Parathyroid adenoma (tissue), 2 donors: Measurements from ENCODE around the gene TMEM60.

Experiments
- H2AFZ ChIP-seq: fragments of 300-600 bp; sonication (generic); one replicate; pipeline ENCODE4 v1.7.0; 2017; ENCODE audit warnings: antibody characterized with exemption, mild to moderate bottlenecking
- H3K27ac ChIP-seq: fragments of 300-600 bp; sonication (generic); one replicate; pipeline ENCODE4 v1.7.0; 2017
- H3K27me3 ChIP-seq: fragments of 300-600 bp; sonication (generic); one replicate; pipeline ENCODE4 v1.7.0; 2017; ENCODE audit warnings: low read length; ENCODE audit not compliant: control insufficient read depth, insufficient read depth
- H3K36me3 ChIP-seq: fragments of 300-600 bp; sonication (generic); one replicate; pipeline ENCODE4 v1.7.0; 2017; ENCODE audit warnings: low read length; ENCODE audit not compliant: control insufficient read depth, insufficient read depth
- H3K4me1 ChIP-seq: fragments of 300-600 bp; sonication (generic); one replicate; pipeline ENCODE4 v1.7.0; 2017; ENCODE audit warnings: control low read depth
- H3K4me2 ChIP-seq: fragments of 300-600 bp; sonication (generic); one replicate; pipeline ENCODE4 v1.7.0; 2017; ENCODE audit warnings: low read length
- H3K4me3 ChIP-seq: fragments of 300-600 bp; sonication (generic); one replicate; pipeline ENCODE4 v1.7.0; 2017; ENCODE audit warnings: low read depth, low read length
- H3K79me2 ChIP-seq: fragments of 300-600 bp; sonication (generic); one replicate; pipeline ENCODE4 v1.7.0; 2017; ENCODE audit warnings: control low read depth
- H3K9ac ChIP-seq: fragments of 300-600 bp; sonication (generic); one replicate; pipeline ENCODE4 v1.7.0; 2017; ENCODE audit warnings: mild to moderate bottlenecking
- H3K9me3 ChIP-seq: fragments of 300-600 bp; sonication (generic); one replicate; pipeline ENCODE4 v1.7.0; 2017; ENCODE audit warnings: low read length; ENCODE audit not compliant: control insufficient read depth
- TF ChIP-seq, protein P1 (sequence below): fragments of 300-600 bp; sonication (generic); IDR thresholded peaks from one replicate; pipeline ENCODE4 v1.7.0; 2017; ENCODE audit warnings: antibody characterized with exemption, mild to moderate bottlenecking
- donor health status: primary hyperparathyroidism.

The TMEM60 gene

DNA sequence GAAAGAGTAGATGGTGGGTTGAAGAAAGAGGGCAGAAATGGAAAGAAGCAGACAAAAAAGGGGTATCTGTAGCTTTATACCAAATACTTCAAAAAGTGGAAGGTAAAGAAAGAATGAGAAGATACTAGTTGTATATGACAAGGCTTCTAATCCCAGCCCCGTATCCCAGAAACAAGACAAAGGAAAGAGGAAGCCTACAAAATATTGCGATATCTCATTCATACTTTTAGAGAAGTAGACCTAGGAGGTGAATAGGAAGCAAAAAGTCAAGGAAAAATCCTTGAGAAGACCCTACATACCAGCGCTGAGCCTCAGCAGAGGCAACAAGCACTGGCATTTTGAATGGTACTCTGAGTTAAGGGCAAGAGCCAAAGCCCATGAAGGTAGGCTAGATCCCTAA lies 26.9 kb upstream of the TMEM60 start:
- no peaks in the 10 kb centered on the region for H3K9me3 ChIP-seq
- H3K4me3 ChIP-seq: no peak overlapping the region
- no peak overlapping the region for H3K27ac ChIP-seq
- no peak overlapping the region for H2AFZ ChIP-seq
- TF ChIP-seq, protein P1, sequence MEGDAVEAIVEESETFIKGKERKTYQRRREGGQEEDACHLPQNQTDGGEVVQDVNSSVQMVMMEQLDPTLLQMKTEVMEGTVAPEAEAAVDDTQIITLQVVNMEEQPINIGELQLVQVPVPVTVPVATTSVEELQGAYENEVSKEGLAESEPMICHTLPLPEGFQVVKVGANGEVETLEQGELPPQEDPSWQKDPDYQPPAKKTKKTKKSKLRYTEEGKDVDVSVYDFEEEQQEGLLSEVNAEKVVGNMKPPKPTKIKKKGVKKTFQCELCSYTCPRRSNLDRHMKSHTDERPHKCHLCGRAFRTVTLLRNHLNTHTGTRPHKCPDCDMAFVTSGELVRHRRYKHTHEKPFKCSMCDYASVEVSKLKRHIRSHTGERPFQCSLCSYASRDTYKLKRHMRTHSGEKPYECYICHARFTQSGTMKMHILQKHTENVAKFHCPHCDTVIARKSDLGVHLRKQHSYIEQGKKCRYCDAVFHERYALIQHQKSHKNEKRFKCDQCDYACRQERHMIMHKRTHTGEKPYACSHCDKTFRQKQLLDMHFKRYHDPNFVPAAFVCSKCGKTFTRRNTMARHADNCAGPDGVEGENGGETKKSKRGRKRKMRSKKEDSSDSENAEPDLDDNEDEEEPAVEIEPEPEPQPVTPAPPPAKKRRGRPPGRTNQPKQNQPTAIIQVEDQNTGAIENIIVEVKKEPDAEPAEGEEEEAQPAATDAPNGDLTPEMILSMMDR: no peak
- no peak overlapping the region for H3K9ac ChIP-seq
- H3K4me2 ChIP-seq: no peak overlapping the region
- peaks cover 38% of the 10 kb centered on the region for H3K79me2 ChIP-seq
- peaks cover 3% of the 10 kb centered on the region for H3K36me3 ChIP-seq
- H3K27me3 ChIP-seq: no peaks in the 10 kb centered on the region
- H3K4me1 ChIP-seq: peaks cover 2% of the 10 kb centered on the region

- no peak overlapping the region for H3K9ac ChIP-seq
- H3K4me1 ChIP-seq: peaks cover 2% of the 10 kb centered on the region
- peaks cover 3% of the 10 kb centered on the region for H3K36me3 ChIP-seq
- H3K4me2 ChIP-seq: no peak overlapping the region
- TF ChIP-seq, protein P1: no peak
- no peak overlapping the region for H3K27ac ChIP-seq
- no peak overlapping the region for H3K4me3 ChIP-seq
- peaks cover 40% of the 10 kb centered on the region for H3K79me2 ChIP-seq
- no peaks in the 10 kb centered on the region for H3K27me3 ChIP-seq
- H3K9me3 ChIP-seq: no peaks in the 10 kb centered on the region
- H2AFZ ChIP-seq: no peak overlapping the region
Observed at GRCh38 chr7:77824636-77825035, 26.4 kb upstream of the TMEM60 start.

GRCh38 chr7:77823787-77824186 lies 25.6 kb upstream of the TMEM60 start:
- TF ChIP-seq, protein P1: no peak
- H3K9ac ChIP-seq: no peak overlapping the region

DNA sequence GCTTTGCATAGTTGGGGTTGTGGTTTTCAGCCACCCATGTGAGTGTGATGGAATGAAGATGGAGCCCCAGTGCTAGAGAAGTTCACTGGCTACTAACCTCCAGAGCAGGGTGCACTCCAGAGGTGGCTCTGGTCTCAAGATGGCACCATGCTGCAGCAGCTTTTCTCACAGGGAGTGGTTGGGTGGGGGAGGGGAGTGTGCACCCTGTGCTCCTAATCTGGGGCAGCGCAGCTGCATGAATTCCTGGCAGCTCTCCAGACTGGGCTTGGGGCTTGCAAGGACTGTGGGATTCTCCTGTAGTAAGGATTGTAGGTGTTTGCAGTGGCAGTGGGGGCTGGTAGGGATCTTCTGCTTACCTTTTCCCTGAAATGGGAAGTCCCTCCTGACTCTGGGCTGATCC lies 24.0 kb upstream of the TMEM60 start:
- Histone ChIP-seq H3K4me2 (no peak overlapping the region), H3K36me3 (peaks cover 3% of the 10 kb centered on the region), H3K9me3 (no peaks in the 10 kb centered on the region), H3K79me2 (peaks cover 31% of the 10 kb centered on the region), H3K27me3 (no peaks in the 10 kb centered on the region), H3K4me1 (no peaks in the 10 kb centered on the region), H3K9ac (no peak overlapping the region), H2AFZ (no peak overlapping the region), H3K4me3 (no peak overlapping the region), H3K27ac (no peak overlapping the region)
- TF ChIP-seq, protein P1: no peak

More at GRCh38 chr7:77823787-77824186, 25.6 kb upstream of the TMEM60 start:
- H3K27ac ChIP-seq: no peak overlapping the region
- no peak overlapping the region for H2AFZ ChIP-seq
- H3K9me3 ChIP-seq: no peaks in the 10 kb centered on the region
- no peaks in the 10 kb centered on the region for H3K4me1 ChIP-seq
- H3K79me2 ChIP-seq: peaks cover 37% of the 10 kb centered on the region
- no peaks in the 10 kb centered on the region for H3K27me3 ChIP-seq
- no peak overlapping the region for H3K4me2 ChIP-seq
- H3K36me3 ChIP-seq: peaks cover 3% of the 10 kb centered on the region
- no peak overlapping the region for H3K4me3 ChIP-seq

- peaks cover 28% of the 10 kb centered on the region for H3K79me2 ChIP-seq
- H2AFZ ChIP-seq: no peak overlapping the region
- H3K4me2 ChIP-seq: no peak overlapping the region
- no peak overlapping the region for H3K27ac ChIP-seq
- no peak overlapping the region for H3K4me3 ChIP-seq
- no peaks in the 10 kb centered on the region for H3K9me3 ChIP-seq
- peaks cover 3% of the 10 kb centered on the region for H3K36me3 ChIP-seq
- H3K27me3 ChIP-seq: no peaks in the 10 kb centered on the region
- H3K4me1 ChIP-seq: no peaks in the 10 kb centered on the region
- TF ChIP-seq, protein P1: no peak
- H3K9ac ChIP-seq: no peak overlapping the region
Observed at GRCh38 chr7:77820967-77821366, 22.7 kb upstream of the TMEM60 start.
